HL-60 (cell line): Measurements from ENCODE around the gene GDF7.

Source experiments
- DNase-seq, 2 experiments: peaks; one replicate each; pipeline ENCODE4 v3.0.0-alpha.2; 2010 to 2020; ENCODE audit warnings: low read depth in 1 of 2, low spot score in 1 of 2
- H3K27ac ChIP-seq: fragments of 250-450 bp; sonication (Bioruptor Pico); replicated peaks from 2 replicates; pipeline ENCODE4 v1.5.1; 2020; ENCODE audit warnings: mild to moderate bottlenecking, moderate library complexity
- H3K27me3 ChIP-seq: fragments of 250-450 bp; sonication (Bioruptor Pico); 2 replicates; pipeline ENCODE4 v1.5.1; 2021; ENCODE audit warnings: mild to moderate bottlenecking, moderate library complexity; ENCODE audit not compliant: insufficient read depth, poor library complexity, severe bottlenecking
- H3K4me3 ChIP-seq: replicated peaks from 2 replicates; pipeline ENCODE4 v1.5.1; 2011; ENCODE audit warnings: mild to moderate bottlenecking, control low read depth, low read length; ENCODE audit not compliant: insufficient read depth
- CTCF ChIP-seq: IDR thresholded peaks from one replicate; pipeline ENCODE4 v1.5.1; 2011; ENCODE audit warnings: low read length, control low read depth, inconsistent platforms; ENCODE audit not compliant: insufficient read depth
- GABPA ChIP-seq: IDR thresholded peaks from 2 replicates; pipeline ENCODE4 v1.6.1; 2012; ENCODE audit warnings: low read depth
- POLR2AphosphoS5 ChIP-seq: IDR thresholded peaks from 2 replicates; pipeline ENCODE4 v1.6.1; 2012; ENCODE audit warnings: low read depth
- SPI1 ChIP-seq: IDR thresholded peaks from 2 replicates; pipeline ENCODE4 v1.6.1; 2012; ENCODE audit warnings: low read depth, mild to moderate bottlenecking, borderline replicate concordance
- TF ChIP-seq, protein P1 (sequence below): IDR thresholded peaks from 2 replicates; pipeline ENCODE4 v1.6.1; 2012; ENCODE audit warnings: low read depth; ENCODE audit not compliant: insufficient replicate concordance

The GDF7 gene

DNA sequence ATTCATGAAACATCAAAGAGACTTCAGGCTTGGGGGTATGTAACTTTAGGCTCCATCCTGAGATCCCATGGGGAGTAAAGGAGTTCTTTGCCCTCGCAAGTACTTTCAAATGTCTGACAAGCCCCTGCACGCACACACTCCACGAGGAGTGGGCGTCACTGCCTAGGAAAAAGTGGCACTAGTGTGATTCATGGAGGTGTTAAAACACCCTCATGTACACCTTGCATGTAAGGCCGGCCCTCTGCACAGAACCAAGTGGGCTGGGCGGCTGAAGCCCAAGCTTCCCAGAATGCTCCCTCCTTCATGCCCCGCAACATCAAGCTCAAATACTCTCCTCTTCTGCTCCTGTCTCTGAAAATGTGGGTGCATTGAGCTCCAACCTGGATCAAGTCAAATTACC is 23.9 kb upstream of the GDF7 start:
- Histone ChIP-seq H3K27ac (no peak overlapping the region), H3K4me3 (no peak overlapping the region), H3K27me3 (no peaks in the 10 kb centered on the region)
- no peak for DNase-seq
- TF ChIP-seq SPI1, result no peak
- TF ChIP-seq POLR2AphosphoS5, result no peak
- TF ChIP-seq GABPA, result no peak
- TF ChIP-seq CTCF, result no peak
- TF ChIP-seq, protein P1, sequence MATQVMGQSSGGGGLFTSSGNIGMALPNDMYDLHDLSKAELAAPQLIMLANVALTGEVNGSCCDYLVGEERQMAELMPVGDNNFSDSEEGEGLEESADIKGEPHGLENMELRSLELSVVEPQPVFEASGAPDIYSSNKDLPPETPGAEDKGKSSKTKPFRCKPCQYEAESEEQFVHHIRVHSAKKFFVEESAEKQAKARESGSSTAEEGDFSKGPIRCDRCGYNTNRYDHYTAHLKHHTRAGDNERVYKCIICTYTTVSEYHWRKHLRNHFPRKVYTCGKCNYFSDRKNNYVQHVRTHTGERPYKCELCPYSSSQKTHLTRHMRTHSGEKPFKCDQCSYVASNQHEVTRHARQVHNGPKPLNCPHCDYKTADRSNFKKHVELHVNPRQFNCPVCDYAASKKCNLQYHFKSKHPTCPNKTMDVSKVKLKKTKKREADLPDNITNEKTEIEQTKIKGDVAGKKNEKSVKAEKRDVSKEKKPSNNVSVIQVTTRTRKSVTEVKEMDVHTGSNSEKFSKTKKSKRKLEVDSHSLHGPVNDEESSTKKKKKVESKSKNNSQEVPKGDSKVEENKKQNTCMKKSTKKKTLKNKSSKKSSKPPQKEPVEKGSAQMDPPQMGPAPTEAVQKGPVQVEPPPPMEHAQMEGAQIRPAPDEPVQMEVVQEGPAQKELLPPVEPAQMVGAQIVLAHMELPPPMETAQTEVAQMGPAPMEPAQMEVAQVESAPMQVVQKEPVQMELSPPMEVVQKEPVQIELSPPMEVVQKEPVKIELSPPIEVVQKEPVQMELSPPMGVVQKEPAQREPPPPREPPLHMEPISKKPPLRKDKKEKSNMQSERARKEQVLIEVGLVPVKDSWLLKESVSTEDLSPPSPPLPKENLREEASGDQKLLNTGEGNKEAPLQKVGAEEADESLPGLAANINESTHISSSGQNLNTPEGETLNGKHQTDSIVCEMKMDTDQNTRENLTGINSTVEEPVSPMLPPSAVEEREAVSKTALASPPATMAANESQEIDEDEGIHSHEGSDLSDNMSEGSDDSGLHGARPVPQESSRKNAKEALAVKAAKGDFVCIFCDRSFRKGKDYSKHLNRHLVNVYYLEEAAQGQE, result no peak

GRCh38 chr2:20643826-20644225 is 23.1 kb upstream of the GDF7 start:
- H3K4me3 ChIP-seq, result no peak overlapping the region
- H3K27ac ChIP-seq, result no peak overlapping the region
- TF ChIP-seq POLR2AphosphoS5, result no peak
- TF ChIP-seq SPI1, result no peak
- TF ChIP-seq GABPA, result no peak
- TF ChIP-seq, protein P1, result no peak
- TF ChIP-seq CTCF, result no peak
- no peaks in the 10 kb centered on the region for H3K27me3 ChIP-seq
- no peak for DNase-seq

DNA sequence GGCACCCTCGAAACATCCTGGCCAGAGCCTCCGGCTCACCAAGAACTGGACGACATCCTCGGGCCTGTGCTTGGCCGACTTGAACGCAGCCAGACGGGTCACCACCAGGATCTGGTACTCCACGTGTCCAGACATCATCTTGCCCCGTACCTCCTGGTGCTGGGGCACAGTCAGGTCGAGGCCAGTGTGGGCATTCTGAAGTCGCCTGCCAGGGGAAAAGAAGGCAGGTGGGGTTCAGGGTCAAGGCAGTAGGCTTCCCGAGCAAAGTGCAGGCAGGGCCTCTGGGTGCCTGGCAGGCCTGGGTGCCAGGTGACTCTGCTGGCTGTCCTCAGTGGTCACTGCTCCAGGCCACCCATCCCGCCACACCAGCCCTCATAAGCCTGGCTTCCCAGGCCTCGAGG is 21.6 kb upstream of the GDF7 start:
- no peak for TF ChIP-seq POLR2AphosphoS5
- TF ChIP-seq, protein P1, result no peak
- no peak for TF ChIP-seq CTCF
- TF ChIP-seq SPI1, result no peak
- no peak for TF ChIP-seq GABPA
- H3K4me3 ChIP-seq, result no peak overlapping the region
- H3K27ac ChIP-seq, result no peak overlapping the region
- no peak for DNase-seq
- no peaks in the 10 kb centered on the region for H3K27me3 ChIP-seq
